GM11168 (cell line): ENCODE data around the gene PLEKHN1.

Experiments used
- in situ Hi-C: fragments of 300-500 bp; cut with MboI; formaldehyde crosslinking; loops from one replicate; pipeline ENCODE4 v1.12.0; 2022; ENCODE audit warnings: low sequenced_read_pairs; ENCODE audit not compliant: unreplicated experiment

PLEKHN1 gene

GRCh38 chr1:929712-930632 lies 36.3 kb upstream of the PLEKHN1 start:
- in situ Hi-C loops = no loop called here

DNA sequence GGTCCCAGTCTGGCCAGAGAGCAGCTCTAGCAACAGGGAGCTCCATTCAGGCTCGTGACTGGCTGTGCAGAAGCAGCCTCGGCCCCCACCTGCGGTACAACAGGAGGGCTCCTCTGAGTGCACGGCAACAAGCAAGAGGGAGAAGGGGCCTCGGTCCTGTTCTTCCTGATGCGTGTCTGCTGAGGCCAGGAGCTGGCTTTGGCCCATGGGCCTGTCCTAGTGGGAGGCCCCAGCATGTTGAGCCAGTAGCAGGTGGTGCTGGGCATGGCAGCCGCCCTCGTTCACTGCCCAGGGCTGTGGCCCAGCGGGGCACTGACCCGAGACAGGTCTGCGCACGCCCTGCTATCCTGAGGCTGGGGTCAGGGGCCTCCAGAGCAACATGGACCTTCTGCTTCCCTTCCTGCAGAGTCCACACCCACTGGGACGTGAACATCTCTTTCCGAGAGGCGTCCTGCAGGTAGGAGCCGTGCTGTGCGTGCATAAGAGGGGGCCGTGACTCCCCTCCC lies 35.6 kb upstream of the PLEKHN1 start:
- in situ Hi-C loops = no loop called here

- in situ Hi-C loops = no loop called here
Measured at GRCh38 chr1:931380-932172, 34.7 kb upstream of the PLEKHN1 start.

DNA sequence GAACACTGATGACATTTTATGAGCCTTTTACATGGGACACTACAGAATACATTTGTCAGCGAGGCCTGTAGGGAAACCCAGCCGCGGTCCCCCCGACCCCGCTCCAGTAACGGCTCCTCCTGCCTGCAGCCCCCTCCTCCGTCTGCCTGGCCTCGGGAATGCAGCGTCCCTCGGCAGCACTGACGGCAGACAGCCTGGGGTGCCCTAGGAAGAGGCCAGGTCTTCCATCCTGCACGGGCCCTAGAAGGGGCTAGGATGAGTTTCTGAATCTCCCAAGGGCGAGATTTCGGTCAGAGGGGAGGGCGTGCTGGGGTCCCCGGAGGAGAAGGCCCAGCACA lies 34.1 kb upstream of the PLEKHN1 start:
- in situ Hi-C loops = no loop called here

- in situ Hi-C loops = no loop called here
Measured at GRCh38 chr1:932776-933602, 33.3 kb upstream of the PLEKHN1 start.

DNA sequence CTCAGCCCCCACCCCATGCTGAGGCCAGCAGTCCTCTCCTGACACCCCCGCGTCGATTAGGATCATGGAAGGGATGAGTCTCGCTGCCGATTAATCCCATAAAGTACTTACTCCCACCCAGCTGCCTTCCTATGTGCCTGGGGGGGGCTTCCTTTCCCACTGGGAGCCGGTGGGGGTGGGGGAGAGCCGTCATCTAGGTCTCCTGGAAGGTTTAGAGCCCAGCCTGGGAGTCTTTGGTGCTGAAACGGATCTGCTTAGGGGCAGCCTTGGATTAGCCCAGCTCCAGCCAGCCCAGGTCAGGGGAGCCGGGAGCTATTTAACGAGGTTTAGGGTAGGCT lies 32.7 kb upstream of the PLEKHN1 start:
- in situ Hi-C loops = no loop called here

GRCh38 chr1:934991-935750 lies 31.1 kb upstream of the PLEKHN1 start:
- in situ Hi-C loops = no loop called here

DNA sequence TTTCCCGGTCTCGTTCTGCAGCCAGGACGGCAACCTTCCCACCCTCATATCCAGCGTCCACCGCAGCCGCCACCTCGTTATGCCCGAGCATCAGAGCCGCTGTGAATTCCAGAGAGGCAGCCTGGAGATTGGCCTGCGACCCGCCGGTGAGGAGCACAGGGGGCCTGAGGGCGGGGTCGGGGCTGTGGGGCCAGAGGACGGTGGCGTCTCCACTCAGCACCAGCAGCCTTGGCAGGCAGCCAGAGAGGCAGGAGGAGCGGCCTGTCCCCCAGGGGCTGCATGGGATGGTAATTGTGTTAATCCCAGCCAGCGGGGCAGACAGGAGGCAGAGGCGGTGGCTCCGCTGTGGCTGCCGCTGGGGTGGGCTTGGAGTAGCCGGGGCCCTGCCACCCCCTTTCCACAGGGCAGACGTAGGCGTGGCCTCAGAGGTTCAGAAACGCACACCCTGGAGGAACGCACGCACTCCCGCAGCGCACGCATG lies 30.5 kb upstream of the PLEKHN1 start:
- in situ Hi-C loops = no loop called here

- in situ Hi-C loops = no loop called here
Measured at GRCh38 chr1:936348-937264, 29.7 kb upstream of the PLEKHN1 start.

DNA sequence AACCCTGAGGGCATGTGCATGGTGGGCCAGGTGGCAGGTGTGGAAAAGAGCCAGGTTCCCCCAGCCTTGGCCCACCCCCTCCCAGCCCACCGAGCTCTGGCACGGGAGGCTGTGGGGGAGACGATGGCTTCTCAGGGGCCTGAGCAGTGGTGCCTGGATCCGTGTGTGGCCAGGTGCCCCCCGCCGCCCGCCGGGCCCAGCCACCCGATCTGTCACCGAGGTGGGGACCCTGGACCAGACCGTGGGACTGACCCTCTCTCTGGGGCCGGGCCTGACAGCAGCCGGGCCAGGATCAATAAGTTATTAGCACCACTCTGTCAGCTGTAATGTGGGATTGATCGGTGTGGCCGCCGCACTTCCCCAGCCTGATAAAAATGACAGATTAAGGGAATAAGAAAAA lies 28.8 kb upstream of the PLEKHN1 start:
- in situ Hi-C loops = no loop called here

DNA sequence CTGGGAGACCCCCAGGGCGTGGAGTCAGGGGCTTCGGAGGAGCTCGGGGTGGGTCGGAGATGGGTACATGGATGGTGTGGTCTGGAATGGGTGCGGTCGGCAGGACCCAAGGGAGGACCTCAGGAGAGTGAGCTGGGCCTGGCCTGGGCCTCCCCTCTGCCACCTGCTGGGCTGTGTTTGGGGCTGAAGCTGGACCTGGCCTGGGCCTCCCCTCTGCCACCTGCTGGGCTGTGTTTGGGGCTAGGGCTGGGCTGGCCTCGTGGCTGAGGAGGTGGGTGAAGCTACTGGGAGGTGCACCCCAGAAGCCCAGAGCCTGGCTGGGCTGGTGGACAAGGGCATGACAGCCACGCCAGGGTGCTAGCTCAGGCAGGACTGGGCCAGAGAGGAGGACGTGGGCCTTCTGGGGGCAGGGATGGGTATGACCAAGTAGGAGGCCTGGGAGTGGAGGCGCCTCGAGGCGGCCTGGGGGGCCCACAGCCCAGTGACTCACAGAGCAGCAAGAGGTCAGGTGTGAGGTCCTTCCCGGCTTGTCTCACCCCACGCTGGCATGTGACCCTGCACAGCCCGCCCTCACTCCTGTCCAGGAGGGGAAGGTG lies 28.1 kb upstream of the PLEKHN1 start:
- in situ Hi-C loops = no loop called here

DNA sequence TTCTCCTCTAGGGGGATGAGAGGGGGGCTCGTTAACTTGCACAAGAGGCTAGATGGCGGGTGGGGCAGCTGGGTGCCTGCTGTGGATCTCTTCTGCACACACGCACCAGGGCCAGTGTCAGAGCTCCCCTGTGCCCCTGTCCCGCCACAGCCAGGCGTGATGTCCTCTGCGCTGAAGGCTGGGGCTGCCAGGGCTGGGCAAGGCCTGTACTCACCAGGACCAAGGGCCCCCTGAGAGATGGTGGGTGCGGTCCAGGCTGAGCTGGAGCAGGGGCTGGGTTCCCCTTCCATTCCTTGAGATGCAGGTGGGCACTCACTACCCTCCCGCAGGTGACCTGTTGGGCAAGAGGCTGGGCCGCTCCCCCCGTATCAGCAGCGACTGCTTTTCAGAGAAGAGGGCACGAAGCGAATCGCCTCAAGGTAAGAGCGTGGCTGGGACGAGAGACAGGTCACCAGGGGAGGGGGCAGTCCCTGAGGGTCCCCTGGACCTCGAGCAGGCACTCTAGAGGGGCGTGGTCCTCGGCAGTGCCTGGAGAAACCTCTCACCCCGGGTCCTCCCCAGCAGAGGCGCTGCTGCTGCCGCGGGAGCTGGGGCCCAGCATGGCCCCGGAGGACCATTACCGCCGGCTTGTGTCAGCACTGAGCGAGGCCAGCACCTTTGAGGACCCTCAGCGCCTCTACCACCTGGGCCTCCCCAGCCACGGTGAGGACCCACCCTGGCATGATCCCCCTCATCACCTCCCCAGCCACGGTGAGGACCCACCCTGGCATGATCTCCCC lies 27.4 kb upstream of the PLEKHN1 start:
- in situ Hi-C loops = no loop called here

GRCh38 chr1:939511-940106 lies 26.7 kb upstream of the PLEKHN1 start:
- in situ Hi-C loops = no loop called here

DNA sequence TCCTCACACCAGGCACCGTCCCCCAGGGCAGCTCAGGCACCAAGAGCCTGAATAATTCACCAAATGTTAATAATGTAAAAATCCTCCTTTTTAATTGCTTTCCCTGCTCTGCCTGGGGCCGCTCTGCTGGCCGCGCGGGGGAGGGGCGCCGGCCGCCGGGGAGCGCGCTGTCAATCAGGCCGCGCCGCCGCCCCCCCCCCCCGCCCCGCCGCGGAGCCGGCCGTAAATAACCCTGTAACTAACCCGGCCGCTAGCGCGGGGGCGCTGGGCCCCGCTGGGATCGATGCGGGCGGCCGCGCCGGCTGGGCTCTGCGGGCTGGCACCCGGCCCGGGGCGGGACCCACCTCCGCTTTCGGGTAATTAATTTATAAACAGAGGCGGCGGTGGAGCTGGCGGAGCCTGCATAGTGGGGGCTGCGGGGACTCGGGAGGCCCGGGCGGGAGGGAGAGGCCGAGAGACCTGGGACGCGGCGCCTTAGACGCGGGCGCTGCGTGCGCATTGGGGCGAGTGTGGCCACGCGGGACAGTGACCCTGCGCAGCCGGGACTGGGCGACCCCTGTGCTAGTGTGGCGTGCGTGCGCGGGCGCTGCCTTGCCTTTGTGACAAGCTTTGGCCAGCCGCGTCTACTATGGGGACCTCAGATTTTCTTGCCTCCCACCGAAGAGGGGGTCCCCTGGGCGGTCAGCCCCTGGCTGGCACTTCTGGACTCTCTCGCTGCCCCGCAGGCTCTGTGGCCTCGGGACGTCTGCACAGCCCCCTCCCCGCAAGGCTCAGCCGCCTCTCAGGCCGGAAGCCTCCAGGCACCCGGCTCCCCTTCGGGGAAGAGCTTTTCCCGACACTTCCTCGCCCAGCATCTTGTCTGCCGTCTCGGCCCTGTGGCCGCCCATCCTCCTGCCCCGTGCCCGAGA lies 25.9 kb upstream of the PLEKHN1 start:
- in situ Hi-C loops = no loop called here

- in situ Hi-C loops = no loop called here
Measured at GRCh38 chr1:941015-941587, 25.2 kb upstream of the PLEKHN1 start.
